NCI-H1417 treated with DMSO at 0.1 percent for 48 hours (cell line): ENCODE data around the gene OR51B2.

Experiments used
- DNase-seq: peaks from one replicate; lab custom pipeline; 2025; lab: John Stamatoyannopoulos, UW

Gene OR51B2

GRCh38 chr11:5282628-5283027 lies 41.5 kb downstream of the OR51B2 start:
- no peak for DNase-seq

- DNase-seq = no peak
Measured at GRCh38 chr11:5281596-5281995, 42.5 kb downstream of the OR51B2 start.

- DNase-seq = no peak
Measured at GRCh38 chr11:5280582-5281102, 43.5 kb downstream of the OR51B2 start.

GRCh38 chr11:5279471-5280090 lies 44.5 kb downstream of the OR51B2 start:
- no peak for DNase-seq

GRCh38 chr11:5277807-5278382 lies 46.2 kb downstream of the OR51B2 start:
- no peak for DNase-seq

- no peak for DNase-seq
Measured at GRCh38 chr11:5276697-5277096, 47.4 kb downstream of the OR51B2 start.

GRCh38 chr11:5275369-5276110 lies 48.6 kb downstream of the OR51B2 start:
- no peak for DNase-seq

GRCh38 chr11:5274395-5274794 lies 49.7 kb downstream of the OR51B2 start:
- DNase-seq = no peak
